IMR-90 (cell line): Measurements from ENCODE around the gene ADAM12. TPM values are rescaled to one million over a fixed set of nuclear protein-coding genes. Genes with fewer than 3 reads are reported as not detected.

Experiments used
- ATAC-seq: fragments of 200-7000 bp; cut with Tn5 transposase; 2 replicates; pipeline ENCODE4 v1.9.1; 2020; ENCODE audit warnings: low read depth, mild to moderate bottlenecking, moderate library complexity
- BruUV-seq: library from RNA; stranded (reverse); fragments of 400-500 nt; replicated peaks from 2 replicates; lab custom pipeline; 2021; lab: Mats Ljungman, UMichigan
- CTCF ChIA-PET: fragments of 300-600 bp; formaldehyde crosslinking; extraction: SDS; loops from one replicate; lab custom pipeline; 2021; ENCODE audit warnings: antibody characterized with exemption; lab: Yijun Ruan, JAX
- POLR2A ChIA-PET: fragments of 300-600 bp; sonication (Branson Sonifier 250); formaldehyde crosslinking; loops from one replicate; lab custom pipeline; 2022; ENCODE audit warnings: antibody characterized with exemption; ENCODE audit not compliant: unreplicated experiment; lab: Charles Lee
- DNase-seq: peaks from one replicate; pipeline ENCODE4 v3.0.0; 2013
- H2AFZ ChIP-seq: replicated peaks from 2 replicates; pipeline ENCODE3; 2013; ENCODE audit warnings: low read length, mild to moderate bottlenecking; ENCODE audit not compliant: poor library complexity
- H2AK5ac ChIP-seq: 2 replicates; pipeline ENCODE4 v1.6.1; 2013; ENCODE audit warnings: low read depth, low read length, inconsistent platforms
- H2AK9ac ChIP-seq: replicated peaks from 2 replicates; pipeline ENCODE3; 2013; ENCODE audit warnings: mild to moderate bottlenecking, low read depth, low read length, moderate library complexity; ENCODE audit not compliant: poor library complexity
- H2BK120ac ChIP-seq: 2 replicates; pipeline ENCODE4 v1.6.1; 2013; ENCODE audit warnings: low read depth, low read length, inconsistent platforms
- H2BK15ac ChIP-seq: 3 replicates; pipeline ENCODE4 v1.6.1; 2013; ENCODE audit warnings: low read depth, low read length, inconsistent platforms
- H2BK20ac ChIP-seq: 2 replicates; pipeline ENCODE4 v1.6.1; 2013; ENCODE audit warnings: low read depth, mild to moderate bottlenecking, inconsistent platforms, low read length, moderate library complexity
- H2BK5ac ChIP-seq: 2 replicates; pipeline ENCODE4 v1.6.1; 2013; ENCODE audit warnings: mild to moderate bottlenecking, low read depth, low read length, inconsistent platforms; ENCODE audit not compliant: poor library complexity, severe bottlenecking
- H3K14ac ChIP-seq: replicated peaks from 2 replicates; pipeline ENCODE4 v1.6.1; 2013; ENCODE audit warnings: low read depth, low read length, inconsistent platforms
- H3K18ac ChIP-seq: 2 replicates; pipeline ENCODE4 v1.6.1; 2013; ENCODE audit warnings: low read depth, low read length, control low read depth
- H3K23ac ChIP-seq: 2 replicates; pipeline ENCODE4 v1.6.1; 2013; ENCODE audit warnings: low read depth, low read length, inconsistent platforms
- H3K27ac ChIP-seq: 2 replicates; pipeline ENCODE4 v1.5.1; 2013; ENCODE audit warnings: mild to moderate bottlenecking, control low read depth, low read length; ENCODE audit not compliant: insufficient read depth
- H3K27me3 ChIP-seq: 2 replicates; pipeline ENCODE4 v1.6.1; 2013; ENCODE audit warnings: low read length; ENCODE audit not compliant: control insufficient read depth, insufficient read depth
- H3K36me3 ChIP-seq: 2 replicates; pipeline ENCODE4 v1.6.1; 2013; ENCODE audit warnings: low read length, mixed read lengths; ENCODE audit not compliant: control insufficient read depth, insufficient read depth
- H3K4ac ChIP-seq: 2 replicates; pipeline ENCODE4 v1.6.1; 2013; ENCODE audit warnings: low read depth, low read length, inconsistent platforms
- H3K4me1 ChIP-seq: 2 replicates; pipeline ENCODE4 v1.6.1; 2013; ENCODE audit warnings: low read length, mixed read lengths; ENCODE audit not compliant: control insufficient read depth, insufficient read depth
- H3K4me2 ChIP-seq: 2 replicates; pipeline ENCODE4 v1.6.1; 2013; ENCODE audit warnings: low read depth, mild to moderate bottlenecking, control low read depth, low read length, moderate library complexity
- H3K4me3 ChIP-seq: 2 replicates; pipeline ENCODE4 v1.5.1; 2013; ENCODE audit warnings: low read depth, mild to moderate bottlenecking, control low read depth, low read length, moderate library complexity; ENCODE audit not compliant: insufficient read depth
- H3K56ac ChIP-seq: 2 replicates; pipeline ENCODE4 v1.6.1; 2013; ENCODE audit warnings: low read length, inconsistent platforms; ENCODE audit not compliant: insufficient read depth; ENCODE audit errors: extremely low read depth
- H3K79me1 ChIP-seq, 2 experiments: 2 replicates each; pipeline ENCODE4 v1.6.1; 2013; ENCODE audit warnings: low read length in 2 of 2, inconsistent platforms in 1 of 2, low read depth in 1 of 2
- H3K9ac ChIP-seq: 2 replicates; pipeline ENCODE4 v1.6.1; 2013; ENCODE audit warnings: low read depth, low read length, control low read depth
- H3K9me1 ChIP-seq: 2 replicates; pipeline ENCODE4 v1.6.1; 2013; ENCODE audit warnings: low read length, inconsistent platforms; ENCODE audit not compliant: insufficient read depth
- H3K9me3 ChIP-seq: 2 replicates; pipeline ENCODE4 v1.6.1; 2013; ENCODE audit warnings: low read length; ENCODE audit not compliant: control insufficient read depth, insufficient read depth
- H4K20me1 ChIP-seq: 2 replicates; pipeline ENCODE4 v1.6.1; 2013; ENCODE audit warnings: low read length, inconsistent platforms; ENCODE audit not compliant: insufficient read depth
- H4K5ac ChIP-seq: 2 replicates; pipeline ENCODE4 v1.6.1; 2013; ENCODE audit warnings: mild to moderate bottlenecking, low read depth, low read length, control low read depth
- H4K8ac ChIP-seq, 2 experiments: 2 replicates each; pipeline ENCODE4 v1.6.1; 2013; ENCODE audit warnings: low read depth in 2 of 2, low read length in 2 of 2, control low read depth in 1 of 2, inconsistent platforms in 1 of 2
- H4K91ac ChIP-seq: 2 replicates; pipeline ENCODE4 v1.6.1; 2013; ENCODE audit warnings: low read depth, low read length, inconsistent platforms; ENCODE audit not compliant: insufficient read depth
- CEBPB ChIP-seq: IDR thresholded peaks from 2 replicates; pipeline ENCODE4 v1.6.1; 2012; ENCODE audit warnings: low read depth, low read length, improper control_type of control experiment
- USF2 ChIP-seq: fragments of 150-350 bp; IDR thresholded peaks from 2 replicates; pipeline ENCODE4 v1.6.1; 2017; ENCODE audit warnings: mild to moderate bottlenecking, antibody characterized with exemption, low read length, low read depth
- WGBS, 2 experiments: methylation state at CpG; one replicate each; pipeline versions ENCODE4 v1.1.5 to v1.1.7; 2013; ENCODE audit warnings: missing lambda C conversion rate in 2 of 2; ENCODE audit not compliant: insufficient read length in 1 of 2; ENCODE audit errors: extremely low coverage in 2 of 2; 5-methylcytosine and 5-hydroxymethylcytosine counted together
- dilution Hi-C: fragments of 300-500 bp; cut with HindIII; formaldehyde crosslinking; loops from one replicate; pipeline ENCODE4 v1.14.3; 2018; ENCODE audit warnings: low sequenced_read_pairs; ENCODE audit not compliant: unreplicated experiment
- in situ Hi-C: fragments of 300-500 bp; cut with MboI; formaldehyde crosslinking; loops from 3 replicates; pipeline ENCODE4 v1.14.3; 2019; ENCODE audit warnings: low sequenced_read_pairs, inconsistent platforms, mixed read lengths
- intact Hi-C: fragments of 100-400 bp; cut with micrococcal nuclease; formaldehyde crosslinking; loops from 2 replicates; pipeline ENCODE4 v1.10.0; 2022
- polyA plus RNA-seq, 3 experiments: library from polyadenylated mRNA; depleted of rRNA; stranded (reverse); fragments of >200 nt; gene quantifications; 2 replicates each; pipeline ENCODE4 v1.2.3, GENCODE V29; 2012; ENCODE audit warnings: low replicate concordance in 1 of 3
- total RNA-seq: library from RNA; depleted of rRNA; stranded (reverse); fragments of >200 nt; gene quantifications from 2 replicates; pipeline ENCODE4 v1.2.3, GENCODE V29; 2012

The ADAM12 gene
- total and polyA plus RNA-seq, 2 of the 4 experiments (the other 2 are of a cell fraction) = 9.6 to 10.2 TPM

GRCh38 chr10:126041804-126042231, 346.5 kb downstream of the ADAM12 start:
- Histone ChIP-seq H3K27me3 (no peaks in the 10 kb centered on the region), H3K4ac (no peak overlapping the region), H3K9ac (no peak overlapping the region), H2AFZ (peak overlapping the region; percentile 46), H2BK5ac (no peak overlapping the region), H3K4me1 (0 out of 2 replicates have a peak, but pooled peaks cover 3% of the 10 kb centered on the region), H2BK120ac (no peak overlapping the region), H2AK5ac (no peak overlapping the region), H3K9me3 (no peaks in the 10 kb centered on the region; the same call in 1 of the 2 replicates), H3K18ac (no peak overlapping the region), H4K5ac (no peak overlapping the region), H4K8ac (no peak overlapping the region; a peak in 1 of 4 replicates), H3K4me3 (no peak overlapping the region), H4K20me1 (no peaks in the 10 kb centered on the region), H3K36me3 (no peaks in the 10 kb centered on the region), H2BK20ac (no peak overlapping the region), H3K9me1 (no peaks in the 10 kb centered on the region), H3K56ac (no peak overlapping the region), H3K79me1 (no peaks in the 10 kb centered on the region), H3K4me2 (no peak overlapping the region), H4K91ac (no peak overlapping the region), H3K23ac (no peak overlapping the region), H3K27ac (no peak overlapping the region), H3K14ac (no peak overlapping the region), H2BK15ac (no peak overlapping the region), H2AK9ac (peak overlapping the region; percentile 7)
- ATAC-seq = no peak
- intact Hi-C loops (no loop called here), in situ Hi-C loops (no loop called here), dilution Hi-C loops (no loop called here)
- ChIA-PET POLR2A (no interaction called here), CTCF (interaction anchor here (1.1 kb wide), 1 partner anchor 18 kb away, joined by 3 read pairs; no protein-coding TSS in a partner anchor)
- DNase-seq = peak; percentile 43
- TF ChIP-seq CEBPB (no peak), USF2 (0 out of 2 replicates have a peak, but pooled peaks have one; percentile 11)
- no TSS peak for BruUV-seq
- 34% methylated on average over 4 of the region's 12 CpGs; no CpG with 5 or more reads in 1 of the 2 experiments for WGBS, 2 experiments
